HepG2 (cell line): ENCODE data around the gene SRD5A1. TPM values are rescaled to one million over a fixed set of nuclear protein-coding genes. Genes with fewer than 3 reads are reported as not detected.

Source experiments
- ARHGAP35 ChIP-seq: sonication (generic); formaldehyde crosslinking; IDR thresholded peaks from 2 replicates; pipeline ENCODE4 v1.9.0; 2022; ENCODE audit warnings: mild to moderate bottlenecking, inconsistent platforms, moderate library complexity, missing genetic modification reagents, borderline replicate concordance
- FUBP1 ChIP-seq: sonication (generic); formaldehyde crosslinking; IDR thresholded peaks from 2 replicates; pipeline ENCODE4 v1.5.1; 2020; ENCODE audit warnings: missing genetic modification reagents, mild to moderate bottlenecking, borderline replicate concordance
- HMGXB4 ChIP-seq, 2 experiments: sonication (generic) in 1 of 2; formaldehyde crosslinking in 1 of 2; IDR thresholded peaks; 2 replicates each; pipeline versions ENCODE4 v1.4.0 to v1.6.1; 2018 to 2020; ENCODE audit warnings: missing genetic modification reagents in 2 of 2, borderline replicate concordance in 1 of 2, low read depth in 1 of 2, mild to moderate bottlenecking in 1 of 2, missing biosample characterization in 1 of 2
- KDM3A ChIP-seq: IDR thresholded peaks from 2 replicates; pipeline ENCODE4 v1.6.1; 2018; ENCODE audit warnings: low read depth, missing compliant biosample characterization
- MEF2D ChIP-seq: sonication (generic); formaldehyde crosslinking; IDR thresholded peaks from 2 replicates; pipeline ENCODE4 v1.5.1; 2020; ENCODE audit warnings: mild to moderate bottlenecking, missing genetic modification reagents
- NR2C2 ChIP-seq: sonication (generic); formaldehyde crosslinking; IDR thresholded peaks from 2 replicates; pipeline ENCODE4 v1.4.0; 2020; ENCODE audit warnings: missing genetic modification reagents, mild to moderate bottlenecking, moderate library complexity, borderline replicate concordance
- PAXIP1 ChIP-seq: sonication (generic); formaldehyde crosslinking; conservative IDR thresholded peaks from 2 replicates; pipeline ENCODE4 v1.4.0; 2020; ENCODE audit warnings: mild to moderate bottlenecking, missing genetic modification reagents, moderate library complexity
- SRSF1 ChIP-seq: fragments of 200-400 bp; formaldehyde crosslinking; optimal IDR thresholded peaks from 2 replicates; pipeline ENCODE3; 2017; ENCODE audit warnings: mild to moderate bottlenecking, low read depth, low read length, moderate library complexity
- TAF1 ChIP-seq: sonication (generic); formaldehyde crosslinking; IDR thresholded peaks from 2 replicates; pipeline ENCODE4 v1.4.0; 2020; ENCODE audit warnings: missing genetic modification reagents
- THAP9 ChIP-seq: sonication (generic); formaldehyde crosslinking; IDR thresholded peaks from 2 replicates; pipeline ENCODE4; 2020; ENCODE audit warnings: missing genetic modification reagents, mild to moderate bottlenecking, borderline replicate concordance
- ZNF180 ChIP-seq: sonication (generic); formaldehyde crosslinking; IDR thresholded peaks from 2 replicates; pipeline ENCODE4 v1.4.0; 2020; ENCODE audit warnings: low read depth, missing genetic modification reagents, borderline replicate concordance
- ZNF414 ChIP-seq: sonication (generic); formaldehyde crosslinking; IDR thresholded peaks from 2 replicates; pipeline ENCODE4 v1.5.0; 2020; ENCODE audit warnings: missing genetic modification reagents
- ZNF83 ChIP-seq: sonication (generic); formaldehyde crosslinking; IDR thresholded peaks from 2 replicates; pipeline ENCODE4 v1.4.0; 2020; ENCODE audit warnings: missing genetic modification reagents, mild to moderate bottlenecking, borderline replicate concordance
- ZNF891 ChIP-seq: sonication (generic); formaldehyde crosslinking; IDR thresholded peaks from 2 replicates; pipeline ENCODE4 v1.5.0; 2020; ENCODE audit warnings: mild to moderate bottlenecking, missing genetic modification reagents
- polyA plus RNA-seq, 8 experiments: library from polyadenylated mRNA; depleted of rRNA in 3 of 8; stranded (reverse) in 7 of 8; unstranded in 1 of 8; fragments of >200 nt; fragmentation: Illumina TruSeq in 4 of 8; extraction: Trizol in 4 of 8; gene quantifications; 2 replicates each; pipeline versions ENCODE4 v1.2.1 to v1.2.3, GENCODE V29; 2011 to 2016; ENCODE audit warnings: low read depth in 4 of 8, missing spikeins in 1 of 8, mixed read lengths in 1 of 8; ENCODE audit not compliant: insufficient read depth in 1 of 8
- total RNA-seq, 5 experiments: library from RNA; depleted of rRNA; stranded (reverse); fragments of >200 nt; fragmentation: Illumina TruSeq; extraction: Trizol; gene quantifications; 2 replicates each; pipeline ENCODE4 v1.2.3, GENCODE V29; 2016; ENCODE audit warnings: low read depth in 1 of 5

Gene SRD5A1
- total and polyA plus RNA-seq, 2 of the 13 experiments (the other 11 are each of a cell fraction or from before 2014, with no cell fraction given): 6.1 to 9.9 TPM

- peak; percentile 13; the same call in 1 of the 2 replicates for TF ChIP-seq PAXIP1 (CRISPR knock-in tag)
- no peak for TF ChIP-seq ZNF180 (CRISPR knock-in tag)
- TF ChIP-seq ZNF414 (CRISPR knock-in tag): 0 out of 2 replicates have a peak, but pooled peaks have one; percentile 70
- TF ChIP-seq HMGXB4 (CRISPR knock-in tag; IDR thresholded peaks at IDR 0.05; ENCODE audit: borderline replicate concordance in 1 of 2, low read depth in 1 of 2): peak; percentile 15 to 75; a peak in 2 of 4 replicates
- no peak for TF ChIP-seq ZNF83
- TF ChIP-seq THAP9: 0 out of 2 replicates have a peak, but pooled peaks have one; percentile 17
- peak; percentile 1; the same call in 1 of the 2 replicates for TF ChIP-seq NR2C2 (CRISPR knock-in tag)
- TF ChIP-seq TAF1 (CRISPR knock-in tag): no peak; the same call in 1 of the 2 replicates
- no peak for TF ChIP-seq FUBP1 (CRISPR knock-in tag)
- 0 out of 2 replicates have a peak, but pooled peaks have one; percentile 37 for TF ChIP-seq MEF2D (CRISPR knock-in tag)
- 0 out of 2 replicates have a peak, but pooled peaks have one; percentile 11 for TF ChIP-seq ZNF891 (CRISPR knock-in tag)
- no peak for TF ChIP-seq ARHGAP35 (CRISPR knock-in tag)
- TF ChIP-seq KDM3A (CRISPR knock-in tag): 0 out of 2 replicates have a peak, but pooled peaks have one; percentile 34
- no peak for TF ChIP-seq SRSF1
Observed at GRCh38 chr5:6712142-6712576, 78.9 kb downstream of the SRD5A1 start (continued).
